ENCODE measurements around the gene ANKRD12. TPM values are rescaled to one million over a fixed set of nuclear protein-coding genes. Genes with fewer than 3 reads are reported as not detected.

ANKRD12 gene
- total RNA-seq, 2 experiments from 2014 or later, result 62.5 to 68.4 TPM

DNA sequence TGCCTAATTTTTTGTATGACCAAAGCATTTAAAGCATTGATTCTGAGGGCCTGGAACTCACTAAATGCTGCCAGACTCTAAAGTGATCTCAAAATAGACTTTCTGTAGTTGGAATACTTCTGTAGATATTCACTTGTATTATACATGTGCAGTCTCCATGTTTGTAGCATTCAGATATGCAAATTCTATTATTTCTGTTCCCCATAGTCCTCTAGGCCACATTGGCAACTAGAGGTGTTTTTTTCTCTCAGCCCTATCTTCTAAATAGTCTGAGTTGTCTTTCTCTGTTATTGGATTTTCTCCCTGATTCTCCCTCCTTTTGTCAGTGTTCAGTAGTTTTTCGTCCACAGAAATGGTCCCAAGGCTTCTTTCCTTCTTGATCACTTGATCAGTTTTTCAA is 38.5 kb downstream of the ANKRD12 start:
- H3K4me1 Mint-ChIP-seq (ENCODE audit: low read depth), result peaks cover 67% of the 10 kb centered on the region

DNA sequence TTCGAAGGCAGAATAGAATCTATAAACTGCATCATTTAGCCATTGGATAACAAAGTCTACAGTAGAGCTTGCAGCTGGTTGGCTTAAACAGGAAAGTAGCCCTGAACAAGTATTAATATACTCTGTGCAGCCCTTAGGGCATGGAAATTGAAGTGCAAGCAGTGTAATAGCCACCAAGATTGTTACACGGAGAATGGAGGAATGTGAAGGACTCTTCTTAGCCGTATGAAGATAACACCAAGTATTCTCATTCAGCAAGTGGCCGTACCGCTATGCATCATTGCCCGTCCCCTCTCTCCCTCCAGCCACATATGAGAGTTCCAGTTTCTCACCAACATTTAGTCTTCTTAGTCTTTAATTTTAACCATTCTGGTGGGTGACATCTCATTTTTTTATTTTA is 40.5 kb downstream of the ANKRD12 start:
- peaks cover 69% of the 10 kb centered on the region for H3K4me1 Mint-ChIP-seq (ENCODE audit: low read depth)
- no peak for TF ChIP-seq CTCF (IDR thresholded peaks at IDR 0.05)
- intact Hi-C loops (cut with micrococcal nuclease), result no loop called here
- H3K4me3 Mint-ChIP-seq, result no peak overlapping the region
- peaks cover 7% of the 10 kb centered on the region for H3K9me3 Mint-ChIP-seq
- peaks cover 32% of the 10 kb centered on the region for H3K36me3 Mint-ChIP-seq (ENCODE audit: low read depth)
- no peaks in the 10 kb centered on the region for H3K27me3 Mint-ChIP-seq
- POLR2A ChIA-PET, result no interaction called here
- ATAC-seq, result no peak
- H3K27ac Mint-ChIP-seq, result no peak overlapping the region
- CTCF ChIA-PET, result no interaction called here
- no peak for DNase-seq

More for the DNA sequence above, 38.5 kb downstream of the ANKRD12 start:
- Mint-ChIP-seq H3K4me3 (no peak overlapping the region), H3K9me3 (peaks cover 11% of the 10 kb centered on the region), H3K27ac (no peak overlapping the region), H3K27me3 (no peaks in the 10 kb centered on the region), H3K36me3 (ENCODE audit: low read depth) (peaks cover 41% of the 10 kb centered on the region)
- POLR2A ChIA-PET, result no interaction called here
- intact Hi-C loops (cut with micrococcal nuclease), result no loop called here
- TF ChIP-seq CTCF (IDR thresholded peaks at IDR 0.05), result no peak
- ATAC-seq, result no peak
- CTCF ChIA-PET, result no interaction called here
- DNase-seq, result no peak

DNA sequence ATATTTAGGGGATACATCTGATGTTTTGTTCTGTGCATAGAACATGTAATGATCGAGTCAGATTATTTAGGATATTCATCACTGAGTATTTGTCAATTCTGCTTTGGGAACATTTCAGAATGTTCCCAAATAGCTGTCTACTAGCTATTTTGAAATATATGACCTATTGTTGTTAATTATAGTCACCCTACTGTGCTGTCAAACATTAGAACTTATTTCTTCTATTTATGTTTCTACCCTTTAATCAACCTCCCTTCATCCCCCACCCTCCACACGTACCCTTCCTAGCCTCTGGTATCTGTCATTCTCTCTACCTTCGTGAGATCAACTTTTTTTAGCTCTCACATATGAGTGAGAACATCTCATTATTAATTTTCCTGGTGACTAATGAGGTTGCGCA is 40.9 kb downstream of the ANKRD12 start:
- H3K4me1 Mint-ChIP-seq (ENCODE audit: low read depth), result peaks cover 64% of the 10 kb centered on the region
- TF ChIP-seq CTCF (IDR thresholded peaks at IDR 0.05), result no peak
- no peak for ATAC-seq
- no peaks in the 10 kb centered on the region for H3K27me3 Mint-ChIP-seq
- DNase-seq, result no peak
- no peak overlapping the region for H3K4me3 Mint-ChIP-seq
- POLR2A ChIA-PET, result no interaction called here
- CTCF ChIA-PET, result no interaction called here
- peaks cover 31% of the 10 kb centered on the region for H3K36me3 Mint-ChIP-seq (ENCODE audit: low read depth)
- intact Hi-C loops (cut with micrococcal nuclease), result no loop called here
- peaks cover 3% of the 10 kb centered on the region for H3K9me3 Mint-ChIP-seq
- H3K27ac Mint-ChIP-seq, result no peak overlapping the region

- H3K4me1 Mint-ChIP-seq (ENCODE audit: low read depth), result peaks cover 70% of the 10 kb centered on the region
- ChIA-PET CTCF (no interaction called here), POLR2A (no interaction called here)
- H3K27ac Mint-ChIP-seq, result no peak overlapping the region
- H3K27me3 Mint-ChIP-seq, result no peaks in the 10 kb centered on the region
- no peak overlapping the region for H3K4me3 Mint-ChIP-seq
- H3K9me3 Mint-ChIP-seq, result peaks cover 3% of the 10 kb centered on the region
- DNase-seq, result no peak
- TF ChIP-seq CTCF (IDR thresholded peaks at IDR 0.05), result no peak
- peaks cover 41% of the 10 kb centered on the region for H3K36me3 Mint-ChIP-seq (ENCODE audit: low read depth)
- intact Hi-C loops (cut with micrococcal nuclease), result no loop called here
- ATAC-seq, result no peak
These were observed 42.0 kb downstream of the ANKRD12 start for GRCh38 chr18:9178557-9178956.

DNA sequence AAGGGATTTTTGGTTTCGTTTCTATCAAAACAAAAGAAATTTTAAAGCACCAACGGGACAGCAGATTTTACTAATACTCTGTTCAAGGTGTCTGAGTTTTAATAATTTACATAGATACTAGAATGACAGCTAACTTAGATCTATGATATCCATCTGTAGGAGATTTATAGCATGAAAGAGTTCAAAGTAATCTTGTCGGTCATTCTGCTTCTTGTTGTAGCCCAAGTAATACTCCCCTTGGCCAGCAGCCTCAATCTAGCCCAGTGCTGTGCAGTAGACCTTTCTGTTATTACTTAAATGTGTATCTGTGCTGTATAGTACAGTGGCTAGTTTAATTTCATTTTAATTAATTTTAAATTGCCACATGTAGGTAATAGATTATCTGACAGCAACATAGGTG is 44.7 kb downstream of the ANKRD12 start:
- Mint-ChIP-seq H3K9me3 (no peaks in the 10 kb centered on the region), H3K4me3 (no peak overlapping the region), H3K27ac (no peak overlapping the region), H3K36me3 (ENCODE audit: low read depth) (peaks cover 56% of the 10 kb centered on the region), H3K27me3 (no peaks in the 10 kb centered on the region), H3K4me1 (ENCODE audit: low read depth) (peaks cover 71% of the 10 kb centered on the region)
- POLR2A ChIA-PET, result interaction anchor here (0.6 to 1.0 kb wide), 2 partner anchors 54 to 239 kb away, joined by 3 read pairs; no protein-coding TSS in a partner anchor
- ATAC-seq (no peak), DNase-seq (no peak)
- TF ChIP-seq CTCF (IDR thresholded peaks at IDR 0.05), result no peak
- CTCF ChIA-PET, result interaction anchor here (0.7 to 2.1 kb wide), 3 partner anchors 9 to 389 kb away, joined by 3 to 6 read pairs (median 4); no protein-coding TSS in a partner anchor
- intact Hi-C loops (cut with micrococcal nuclease), result no loop called here
